Progenitor cell of endocrine pancreas (in vitro differentiated cells): ENCODE data around the gene TSC22D2. TPM values are rescaled to one million over a fixed set of nuclear protein-coding genes. Genes with fewer than 3 reads are reported as not detected.
A peak's percentile ranks its signal among the peaks of the same experiment; 100 is the strongest.
"Not testable (repeated sequence)": the region's sequence is repeated elsewhere in the genome, so short reads cannot be mapped to it uniquely, and the experiment has no call there.

Experiments
- DNase-seq: peaks from one replicate; pipeline ENCODE4 v3.0.0; 2021; ENCODE audit warnings: low spot score; ENCODE audit not compliant: unreplicated experiment
- H3K27ac Mint-ChIP-seq: 2 replicates; pipeline ENCODE4 v1.8.0; 2021; ENCODE audit warnings: mild to moderate bottlenecking, moderate library complexity, mixed read lengths
- H3K27me3 Mint-ChIP-seq: 2 replicates; pipeline ENCODE4 v1.8.0; 2021; ENCODE audit warnings: mixed read lengths
- H3K36me3 Mint-ChIP-seq: 2 replicates; pipeline ENCODE4 v1.8.0; 2022; ENCODE audit warnings: mixed read lengths; ENCODE audit not compliant: insufficient read depth
- H3K4me1 Mint-ChIP-seq: 2 replicates; pipeline ENCODE4 v1.8.0; 2021; ENCODE audit warnings: low read depth, mixed read lengths
- H3K4me3 Mint-ChIP-seq: 2 replicates; pipeline ENCODE4 v1.8.0; 2021; ENCODE audit warnings: low read depth, mild to moderate bottlenecking, moderate library complexity, mixed read lengths
- H3K9me3 Mint-ChIP-seq: 2 replicates; pipeline ENCODE4 v1.8.0; 2021; ENCODE audit warnings: low read depth, mixed read lengths
- total RNA-seq: library from RNA; stranded (reverse); gene quantifications from 2 replicates; pipeline ENCODE4 v1.2.1, GENCODE V29; 2021
- TF ChIP-seq, protein P1 (sequence below): fragments of 200-600 bp; sonication (generic); IDR thresholded peaks from one replicate; pipeline ENCODE4 v1.5.0; 2021; ENCODE audit warnings: antibody characterized with exemption, mild to moderate bottlenecking; ENCODE audit not compliant: unreplicated experiment

TSC22D2 gene
- total RNA-seq, 1 donor from 2014 or later = 31.9 TPM

DNA sequence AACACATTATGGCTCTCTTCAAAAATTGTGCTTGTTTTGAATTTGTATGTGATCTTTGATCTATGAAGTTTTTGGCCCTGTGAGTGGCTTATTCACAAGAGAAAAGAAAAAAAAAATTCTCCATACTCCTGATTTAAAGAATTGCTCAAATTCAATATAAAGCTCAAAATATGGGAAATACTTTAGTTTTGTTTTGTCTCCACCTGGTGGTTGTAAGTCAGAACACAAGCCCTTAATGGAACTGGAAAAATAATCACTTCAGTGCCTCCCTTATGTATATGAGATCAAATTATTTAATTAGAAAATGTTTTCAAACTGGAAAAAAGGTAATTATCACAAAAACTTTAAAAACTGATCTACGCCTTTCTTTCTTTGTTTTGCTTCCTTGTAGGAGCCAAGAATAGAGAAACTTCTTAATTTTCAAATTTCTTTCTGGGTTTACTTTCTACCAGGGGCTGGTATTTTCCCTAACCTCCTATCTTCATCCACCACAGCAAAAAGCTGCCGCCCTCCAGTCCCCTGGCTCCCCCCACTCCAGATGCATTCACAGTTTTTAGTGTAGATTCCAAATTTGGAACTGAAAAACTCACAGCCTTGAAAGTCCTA, 87.6 kb downstream of the TSC22D2 start:
- Mint-ChIP-seq H3K27me3 (no peaks in the 10 kb centered on the region), H3K4me1 (peaks cover 2% of the 10 kb centered on the region), H3K36me3 (no peaks in the 10 kb centered on the region), H3K9me3 (no peaks in the 10 kb centered on the region), H3K4me3 (no peak overlapping the region), H3K27ac (no peak overlapping the region)
- TF ChIP-seq, protein P1, sequence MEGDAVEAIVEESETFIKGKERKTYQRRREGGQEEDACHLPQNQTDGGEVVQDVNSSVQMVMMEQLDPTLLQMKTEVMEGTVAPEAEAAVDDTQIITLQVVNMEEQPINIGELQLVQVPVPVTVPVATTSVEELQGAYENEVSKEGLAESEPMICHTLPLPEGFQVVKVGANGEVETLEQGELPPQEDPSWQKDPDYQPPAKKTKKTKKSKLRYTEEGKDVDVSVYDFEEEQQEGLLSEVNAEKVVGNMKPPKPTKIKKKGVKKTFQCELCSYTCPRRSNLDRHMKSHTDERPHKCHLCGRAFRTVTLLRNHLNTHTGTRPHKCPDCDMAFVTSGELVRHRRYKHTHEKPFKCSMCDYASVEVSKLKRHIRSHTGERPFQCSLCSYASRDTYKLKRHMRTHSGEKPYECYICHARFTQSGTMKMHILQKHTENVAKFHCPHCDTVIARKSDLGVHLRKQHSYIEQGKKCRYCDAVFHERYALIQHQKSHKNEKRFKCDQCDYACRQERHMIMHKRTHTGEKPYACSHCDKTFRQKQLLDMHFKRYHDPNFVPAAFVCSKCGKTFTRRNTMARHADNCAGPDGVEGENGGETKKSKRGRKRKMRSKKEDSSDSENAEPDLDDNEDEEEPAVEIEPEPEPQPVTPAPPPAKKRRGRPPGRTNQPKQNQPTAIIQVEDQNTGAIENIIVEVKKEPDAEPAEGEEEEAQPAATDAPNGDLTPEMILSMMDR = peak; percentile 91
- DNase-seq = no peak

GRCh38 chr3:150497956-150498355, 89.9 kb downstream of the TSC22D2 start:
- peaks cover 6% of the 10 kb centered on the region for H3K36me3 Mint-ChIP-seq
- H3K4me1 Mint-ChIP-seq = peaks cover 2% of the 10 kb centered on the region
- H3K4me3 Mint-ChIP-seq = no peak overlapping the region
- H3K27ac Mint-ChIP-seq = no peak overlapping the region
- H3K27me3 Mint-ChIP-seq = no peaks in the 10 kb centered on the region
- H3K9me3 Mint-ChIP-seq = peaks cover 9% of the 10 kb centered on the region
- TF ChIP-seq, protein P1 = no peak
- DNase-seq = no peak

DNA sequence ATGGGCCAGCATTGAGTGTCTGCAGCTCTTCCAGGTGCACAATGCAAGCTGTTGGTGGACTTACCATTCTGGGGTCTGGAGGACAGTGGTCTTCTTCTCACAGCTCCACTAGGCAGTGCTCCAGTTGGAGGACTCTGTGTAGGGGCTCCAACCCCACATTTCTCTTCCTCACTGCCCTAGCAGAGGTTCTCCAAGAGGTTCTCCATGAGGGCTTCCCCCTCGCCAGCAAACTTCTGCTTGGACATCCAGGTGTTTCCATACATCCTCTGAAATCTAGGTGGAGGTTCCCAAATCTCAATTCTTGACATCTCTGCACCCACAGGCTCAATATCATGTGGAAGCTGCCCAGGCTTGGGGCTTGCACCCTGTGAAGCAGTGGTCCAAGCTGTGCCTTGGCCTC, 92.9 kb downstream of the TSC22D2 start:
- not testable (repeated sequence) for H3K27ac Mint-ChIP-seq, DNase-seq, H3K4me3 Mint-ChIP-seq, H3K9me3 Mint-ChIP-seq, H3K36me3 Mint-ChIP-seq, H3K27me3 Mint-ChIP-seq, H3K4me1 Mint-ChIP-seq

DNA sequence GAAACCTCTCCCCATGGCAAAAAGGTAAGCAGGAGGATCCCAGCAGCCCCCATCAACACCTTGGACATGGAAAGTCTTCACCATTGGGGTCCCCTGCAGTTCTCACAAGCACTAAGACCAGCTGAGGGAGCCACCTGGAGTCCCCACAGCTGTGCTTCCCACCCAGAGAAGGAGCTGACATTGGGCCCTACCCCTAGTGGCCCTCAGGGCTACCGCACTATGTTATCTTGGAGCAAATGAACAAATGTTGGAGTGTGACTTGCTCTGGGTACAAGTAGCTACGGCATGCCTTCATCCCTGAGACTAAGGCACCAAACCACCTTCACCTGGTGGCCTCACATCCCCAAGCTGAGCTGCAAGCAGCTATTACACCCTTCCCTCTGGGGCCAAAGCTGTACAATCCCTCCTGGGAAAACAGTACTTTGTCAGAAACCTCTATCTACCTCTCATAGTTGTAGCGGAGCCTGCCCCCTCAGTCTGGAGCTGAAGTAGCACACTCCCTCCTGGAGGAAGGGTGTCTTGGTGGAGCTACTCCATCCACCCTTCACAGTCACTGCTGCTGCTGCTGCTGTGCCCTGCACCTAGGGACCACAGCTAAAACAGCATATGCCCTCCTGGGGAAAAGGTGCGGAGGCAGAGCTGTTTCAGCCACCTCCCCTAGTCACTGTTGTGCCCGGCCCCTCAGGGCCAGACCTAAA, 95.5 kb downstream of the TSC22D2 start:
- Mint-ChIP-seq H3K9me3 (peaks cover 13% of the 10 kb centered on the region), H3K36me3 (peaks cover 6% of the 10 kb centered on the region), H3K4me1 (no peaks in the 10 kb centered on the region), H3K27ac (no peak overlapping the region), H3K4me3 (no peak overlapping the region), H3K27me3 (no peaks in the 10 kb centered on the region)
- no peak for DNase-seq
- TF ChIP-seq, protein P1 = no peak

DNA sequence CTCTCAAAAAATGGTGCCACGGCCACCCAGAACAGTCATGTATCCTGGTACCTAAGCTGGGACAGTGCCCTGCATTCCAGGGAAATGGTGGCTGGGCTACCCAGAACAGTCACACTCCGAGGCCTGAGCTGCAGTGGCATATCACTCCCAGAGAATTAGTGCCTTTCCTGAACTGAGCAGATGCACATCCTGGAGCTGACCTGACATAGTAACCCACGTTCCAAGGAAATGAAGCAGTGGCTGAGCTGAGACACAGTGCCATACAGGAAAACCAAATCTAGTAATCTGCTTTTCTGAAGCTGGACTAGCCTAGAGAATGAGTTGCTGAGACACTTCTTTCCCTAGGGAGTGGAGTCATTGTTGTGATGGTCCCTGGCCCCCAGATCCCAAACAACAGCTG, 96.4 kb downstream of the TSC22D2 start:
- Mint-ChIP-seq H3K9me3 (peaks cover 13% of the 10 kb centered on the region), H3K4me1 (no peaks in the 10 kb centered on the region), H3K4me3 (no peak overlapping the region)

More for the DNA sequence above, 96.4 kb downstream of the TSC22D2 start:
- H3K27me3 Mint-ChIP-seq = no peaks in the 10 kb centered on the region
- TF ChIP-seq, protein P1 = no peak
- peaks cover 6% of the 10 kb centered on the region for H3K36me3 Mint-ChIP-seq
- H3K27ac Mint-ChIP-seq = no peak overlapping the region
- DNase-seq = no peak
